OCI-M2 (cell line): ENCODE results near the gene BMP8A.
"Not testable (repeated sequence)": the region's sequence is repeated elsewhere in the genome, so short reads cannot be mapped to it uniquely, and the experiment has no call there.

Experiments
- DNase-seq: peaks from one replicate; lab custom pipeline; 2025; ENCODE audit not compliant: unreplicated experiment; lab: John Stamatoyannopoulos, UW

Gene BMP8A, protein sequence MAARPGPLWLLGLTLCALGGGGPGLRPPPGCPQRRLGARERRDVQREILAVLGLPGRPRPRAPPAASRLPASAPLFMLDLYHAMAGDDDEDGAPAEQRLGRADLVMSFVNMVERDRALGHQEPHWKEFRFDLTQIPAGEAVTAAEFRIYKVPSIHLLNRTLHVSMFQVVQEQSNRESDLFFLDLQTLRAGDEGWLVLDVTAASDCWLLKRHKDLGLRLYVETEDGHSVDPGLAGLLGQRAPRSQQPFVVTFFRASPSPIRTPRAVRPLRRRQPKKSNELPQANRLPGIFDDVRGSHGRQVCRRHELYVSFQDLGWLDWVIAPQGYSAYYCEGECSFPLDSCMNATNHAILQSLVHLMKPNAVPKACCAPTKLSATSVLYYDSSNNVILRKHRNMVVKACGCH

DNA sequence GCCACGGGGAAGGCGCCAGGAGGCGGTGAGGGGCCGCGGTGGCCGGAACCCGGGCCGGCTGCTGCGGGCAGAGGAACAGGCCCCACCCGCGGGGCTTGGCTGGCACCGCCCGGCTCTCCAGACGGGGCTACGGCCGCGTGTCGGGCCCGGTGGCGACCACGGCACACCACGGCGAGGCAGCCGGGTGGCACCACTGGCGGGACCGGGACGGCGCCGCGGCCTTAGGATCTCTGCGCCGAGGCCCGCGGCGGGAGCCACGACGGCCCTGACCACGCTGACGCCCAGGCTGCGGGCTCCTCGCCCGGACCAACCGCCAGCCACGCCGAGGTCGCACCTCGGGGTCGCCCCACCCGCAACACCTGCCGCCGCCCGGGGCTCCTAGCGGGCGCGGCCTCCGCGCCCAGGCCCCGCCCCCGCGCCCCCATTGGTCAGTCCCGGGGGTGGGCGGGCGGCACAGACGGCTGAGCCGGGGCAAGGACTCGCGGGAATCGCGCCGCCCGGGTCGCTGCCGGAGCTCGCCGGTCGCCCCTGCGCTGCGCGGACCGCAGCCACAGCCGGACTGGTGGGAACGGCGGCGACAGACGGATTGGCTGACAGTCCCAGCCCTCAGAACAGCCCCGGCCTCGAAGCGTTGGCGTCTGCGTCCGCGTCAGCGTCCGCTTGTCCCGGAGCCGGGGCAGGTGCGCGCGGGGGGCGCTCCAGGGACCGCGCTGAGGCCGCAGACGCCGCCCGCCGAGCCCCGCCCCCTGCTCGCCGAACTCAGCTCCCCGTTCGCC is at the start of gene BMP8A:
Gene BMP8A (plus strand): TSS at position 491 of the 776 bp plus-strand sequence. CDS start 356 bp downstream, outside the sequence.
- DNase-seq = no peak

DNA sequence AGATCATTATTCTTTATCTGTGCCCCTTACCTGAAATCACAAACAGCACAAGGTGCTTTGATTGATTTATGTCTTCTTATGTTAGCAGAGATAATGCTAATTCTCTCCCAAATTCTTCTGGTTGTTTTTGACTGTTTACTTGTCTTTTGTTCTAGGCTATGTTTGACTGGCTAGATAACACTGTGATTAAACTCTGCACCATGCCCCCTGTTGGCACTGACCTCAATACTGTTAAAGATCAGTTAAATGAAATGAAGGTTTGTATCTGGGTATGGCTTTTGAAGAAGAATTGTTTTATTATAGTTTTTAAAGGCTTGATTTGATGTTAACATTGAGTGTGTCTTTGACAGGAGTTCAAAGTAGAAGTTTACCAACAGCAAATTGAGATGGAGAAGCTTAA is 49.6 kb upstream of the BMP8A start:
- no peak for DNase-seq

DNA sequence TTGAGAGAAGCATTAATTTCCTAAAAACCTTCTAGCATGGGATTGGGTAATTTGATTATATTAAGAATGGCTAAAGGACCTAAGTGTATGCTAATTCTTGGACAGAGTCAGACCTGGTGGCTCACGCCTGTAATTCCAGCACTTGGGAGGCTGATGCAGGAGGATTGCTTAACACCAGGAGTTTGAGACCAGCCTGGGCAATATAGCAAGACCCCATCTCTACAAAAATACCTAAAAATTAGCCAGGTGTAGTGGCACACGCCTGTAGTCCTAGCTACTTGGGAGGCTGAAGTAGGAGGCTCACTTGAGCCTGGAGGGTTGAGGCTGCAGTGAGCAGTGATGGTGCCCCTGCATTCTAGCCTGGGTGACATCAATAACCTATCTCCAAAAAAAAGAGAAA is 45.9 kb upstream of the BMP8A start:
- no peak for DNase-seq

DNA sequence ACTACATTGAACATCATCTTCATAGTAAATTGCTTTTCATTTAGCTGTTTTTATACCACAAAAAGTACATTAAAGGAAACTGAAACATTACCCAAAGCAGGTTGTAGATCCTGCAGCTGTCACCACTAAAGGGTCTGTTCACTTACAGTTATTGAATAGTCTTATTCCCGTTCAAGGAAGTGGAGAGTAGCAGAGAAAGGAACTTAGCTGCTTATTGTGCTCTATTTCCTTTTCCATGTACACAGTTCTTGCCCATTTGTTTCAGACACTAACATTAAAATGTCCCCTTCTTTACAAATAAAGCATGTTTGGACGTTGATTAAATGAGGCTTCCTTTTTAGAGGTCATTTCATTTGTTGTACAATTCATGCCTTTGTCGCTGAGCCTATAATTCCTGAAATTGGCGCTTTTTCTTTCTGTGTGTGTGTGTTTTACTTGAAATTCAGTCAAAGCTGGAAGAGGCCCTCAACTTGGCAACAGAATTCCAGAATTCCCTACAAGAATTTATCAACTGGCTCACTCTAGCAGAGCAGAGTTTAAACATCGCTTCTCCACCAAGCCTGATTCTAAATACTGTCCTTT is 44.4 kb upstream of the BMP8A start:
- no peak for DNase-seq

DNA sequence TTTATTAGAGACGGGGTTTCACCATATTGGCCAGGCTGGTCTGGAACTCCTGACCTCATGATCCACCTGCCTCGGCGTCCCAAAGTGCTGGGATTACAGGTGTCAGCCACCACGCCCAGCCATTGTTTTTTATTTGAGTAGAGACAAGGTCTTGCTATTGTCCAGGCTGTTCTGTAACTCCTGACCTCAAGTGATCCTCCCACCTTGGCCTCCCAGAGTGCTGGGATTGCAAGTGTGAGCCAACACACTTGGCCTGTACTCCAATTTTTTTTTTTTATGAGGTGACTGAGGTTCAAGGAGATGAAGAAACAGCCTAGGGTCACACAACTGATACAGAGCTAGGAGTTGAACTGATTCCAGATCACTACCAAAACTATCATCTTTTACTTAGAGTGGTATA is 41.4 kb upstream of the BMP8A start:
- not testable (repeated sequence) for DNase-seq

DNA sequence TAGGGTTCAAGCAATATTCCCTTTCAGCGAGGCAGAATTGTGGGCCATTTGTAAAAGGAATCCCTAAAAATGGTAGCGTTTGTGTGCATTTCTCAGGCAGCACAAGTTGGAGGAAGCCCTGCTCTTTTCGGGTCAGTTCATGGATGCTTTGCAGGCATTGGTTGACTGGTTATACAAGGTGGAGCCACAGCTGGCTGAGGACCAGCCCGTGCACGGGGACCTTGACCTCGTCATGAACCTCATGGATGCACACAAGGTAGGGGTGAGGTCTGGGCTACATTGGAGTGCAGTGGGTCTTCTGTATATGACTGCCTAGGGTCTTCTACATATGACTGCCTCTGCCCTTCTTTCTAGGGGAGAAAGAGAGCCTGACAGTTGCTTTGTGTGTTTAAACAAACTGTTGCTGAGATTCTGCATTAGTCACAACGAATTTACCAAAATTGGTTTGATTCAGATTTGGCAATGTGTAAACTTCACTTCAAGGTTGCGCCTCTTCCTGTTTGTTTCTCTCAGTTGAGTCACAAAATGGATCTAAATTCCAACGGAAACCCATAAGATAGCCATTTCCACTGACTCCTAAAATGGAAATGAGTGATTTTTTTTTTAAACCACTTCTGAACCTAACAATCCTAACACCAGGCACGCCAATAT is 40.4 kb upstream of the BMP8A start:
- DNase-seq = no peak

DNA sequence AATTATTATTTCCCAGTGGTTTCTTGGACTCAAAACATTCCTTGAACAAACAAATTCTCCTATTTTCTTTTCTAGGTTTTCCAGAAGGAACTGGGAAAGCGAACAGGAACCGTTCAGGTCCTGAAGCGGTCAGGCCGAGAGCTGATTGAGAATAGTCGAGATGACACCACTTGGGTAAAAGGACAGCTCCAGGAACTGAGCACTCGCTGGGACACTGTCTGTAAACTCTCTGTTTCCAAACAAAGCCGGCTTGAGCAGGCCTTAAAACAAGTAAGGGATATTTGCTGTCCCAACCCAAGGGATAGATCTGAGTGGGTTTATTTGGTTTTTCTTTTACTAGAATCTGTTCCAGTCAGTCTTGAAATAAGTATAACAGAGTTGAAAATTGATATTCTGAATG is 39.4 kb upstream of the BMP8A start:
- DNase-seq = no peak

DNA sequence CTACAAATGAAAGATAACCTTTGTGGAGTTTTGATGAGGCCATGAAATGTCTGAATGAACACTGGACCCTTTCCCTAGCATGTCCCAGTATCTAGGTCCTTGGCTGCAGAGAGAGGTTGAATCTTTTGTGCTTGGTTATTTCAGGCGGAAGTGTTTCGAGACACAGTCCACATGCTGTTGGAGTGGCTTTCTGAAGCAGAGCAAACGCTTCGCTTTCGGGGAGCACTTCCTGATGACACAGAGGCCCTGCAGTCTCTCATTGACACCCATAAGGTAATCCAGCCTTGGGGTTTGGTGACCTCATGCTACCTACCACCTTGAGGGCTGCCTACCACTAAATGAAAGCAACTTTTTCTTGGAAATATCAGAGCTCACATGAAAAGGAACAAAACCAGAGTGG is 38.9 kb upstream of the BMP8A start:
- no peak for DNase-seq

DNA sequence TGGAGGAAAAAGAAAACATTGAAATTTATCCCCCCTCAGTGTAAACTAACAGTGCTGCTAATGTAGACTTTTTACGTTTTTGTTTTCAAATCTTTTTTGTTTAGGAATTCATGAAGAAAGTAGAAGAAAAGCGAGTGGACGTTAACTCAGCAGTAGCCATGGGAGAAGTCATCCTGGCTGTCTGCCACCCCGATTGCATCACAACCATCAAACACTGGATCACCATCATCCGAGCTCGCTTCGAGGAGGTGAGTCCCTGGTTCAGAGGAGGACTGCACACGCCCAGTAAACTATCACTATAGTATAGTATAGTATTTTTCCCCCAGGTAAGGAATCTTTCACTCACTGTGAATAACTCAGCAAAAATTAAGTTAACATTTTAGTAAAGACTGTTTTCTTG is 37.8 kb upstream of the BMP8A start:
- no peak for DNase-seq

DNA sequence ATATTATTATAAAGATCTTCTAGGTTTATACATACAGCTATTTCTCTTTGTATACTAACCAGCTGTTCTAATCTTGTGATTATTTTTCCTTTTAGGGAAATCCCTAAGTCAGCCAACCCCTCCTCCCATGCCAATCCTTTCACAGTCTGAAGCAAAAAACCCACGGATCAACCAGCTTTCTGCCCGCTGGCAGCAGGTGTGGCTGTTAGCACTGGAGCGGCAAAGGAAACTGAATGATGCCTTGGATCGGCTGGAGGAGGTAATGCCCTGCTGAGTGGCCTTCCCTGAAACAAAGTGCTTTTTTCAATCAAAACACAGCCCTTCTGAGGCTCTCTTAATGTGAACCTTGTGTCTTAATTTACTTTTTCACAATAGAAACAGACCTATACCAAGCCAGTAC is 32.4 kb upstream of the BMP8A start:
- no peak for DNase-seq

DNA sequence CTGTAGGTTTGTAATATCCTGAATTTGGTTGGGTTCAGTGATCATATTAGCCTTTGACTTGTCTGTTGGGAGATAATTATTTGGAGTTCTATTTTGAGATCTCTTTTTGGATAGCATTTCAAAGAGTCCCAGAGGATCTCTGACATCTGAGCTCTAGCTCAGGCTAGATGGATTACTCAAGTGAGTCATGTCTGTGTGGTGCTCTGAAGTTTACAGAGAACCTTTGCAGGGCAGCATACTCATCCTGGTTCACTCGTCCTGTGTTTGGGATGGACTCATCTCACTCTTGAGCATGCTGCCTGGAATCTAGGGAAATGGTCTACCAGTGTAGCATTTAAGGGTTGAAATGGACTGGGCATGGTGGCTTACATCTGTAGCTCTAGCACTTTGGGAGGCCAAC is 29.4 kb upstream of the BMP8A start:
- no peak for DNase-seq

DNA sequence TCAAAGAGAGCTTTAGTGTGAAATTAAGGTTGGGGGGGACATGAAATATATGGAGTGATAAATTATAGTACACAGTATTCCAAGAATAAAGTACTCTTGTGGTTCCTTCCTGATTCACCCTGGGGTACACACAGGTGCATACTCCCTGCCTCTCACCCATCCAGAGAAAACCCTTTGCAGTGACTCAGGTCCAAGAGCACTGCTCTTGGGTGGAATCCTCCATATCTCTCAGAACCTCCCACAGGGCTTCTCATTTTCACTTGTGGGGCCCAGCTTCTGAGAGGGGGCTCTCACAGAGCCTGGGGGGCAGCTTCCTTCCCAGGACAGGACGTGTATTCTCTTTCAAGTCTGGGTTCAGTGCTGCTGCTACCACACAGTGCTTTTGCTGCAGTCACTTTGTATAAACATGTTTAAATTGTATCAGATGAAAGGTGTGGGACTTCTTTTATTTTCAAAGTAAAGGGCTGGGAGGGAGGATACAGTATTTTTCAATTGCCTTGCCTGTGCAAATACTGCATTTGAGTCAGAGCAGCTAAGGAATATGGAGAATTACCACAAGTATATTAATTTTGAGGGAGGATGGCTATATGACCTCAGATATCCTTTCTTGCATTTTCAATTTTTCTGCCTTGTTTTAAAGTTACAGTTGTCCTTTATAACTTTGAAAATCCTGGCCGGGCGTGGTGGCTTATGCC is 24.9 kb upstream of the BMP8A start:
- no peak for DNase-seq

DNA sequence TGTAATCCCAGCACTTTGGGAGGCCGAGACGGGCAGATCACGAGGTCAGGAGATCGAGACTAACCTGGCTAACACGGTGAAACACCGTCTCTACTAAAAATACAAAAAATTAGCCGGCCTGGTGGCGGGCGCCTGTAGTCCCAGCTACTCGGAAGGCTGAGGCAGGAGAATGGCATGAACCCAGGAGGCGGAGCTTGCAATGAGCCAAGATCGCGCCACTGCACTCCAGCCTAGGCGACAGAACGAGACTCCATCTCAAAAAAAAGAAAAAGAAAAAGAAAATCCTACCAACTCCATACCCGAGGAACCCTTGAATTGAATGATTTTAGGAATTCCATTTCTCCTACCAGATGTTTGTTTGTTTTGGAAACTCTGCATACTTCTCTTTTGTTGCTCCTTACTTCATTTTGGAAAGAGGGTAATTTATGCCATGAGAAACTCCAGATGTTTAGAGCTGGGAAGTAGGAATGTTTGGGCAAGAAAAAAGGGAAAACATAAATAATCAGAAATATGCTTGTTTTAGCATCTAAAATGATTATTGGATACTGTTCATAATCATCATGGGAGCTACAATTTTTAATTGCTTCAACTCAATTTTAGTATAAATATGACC is 24.2 kb upstream of the BMP8A start:
- not testable (repeated sequence) for DNase-seq

DNA sequence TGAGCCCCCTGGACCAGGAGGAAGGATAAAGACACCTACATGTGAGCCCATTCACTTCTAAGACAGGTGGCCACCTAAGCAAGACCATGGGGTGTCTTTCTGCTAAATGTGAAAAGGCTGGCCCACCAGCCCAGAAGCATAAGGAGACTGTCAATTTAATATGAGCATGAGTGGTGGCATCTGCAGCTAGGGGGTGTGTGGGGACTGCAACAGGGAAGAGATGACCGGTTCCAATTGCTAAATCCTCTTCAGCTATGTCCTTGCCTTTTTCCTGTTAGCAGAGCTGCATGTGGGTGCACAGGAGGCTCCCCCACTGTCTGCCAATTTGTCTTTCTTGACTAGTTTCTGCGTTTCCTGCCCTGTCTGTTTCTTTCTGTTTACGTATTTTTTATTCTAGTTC is 22.3 kb upstream of the BMP8A start:
- no peak for DNase-seq

DNA sequence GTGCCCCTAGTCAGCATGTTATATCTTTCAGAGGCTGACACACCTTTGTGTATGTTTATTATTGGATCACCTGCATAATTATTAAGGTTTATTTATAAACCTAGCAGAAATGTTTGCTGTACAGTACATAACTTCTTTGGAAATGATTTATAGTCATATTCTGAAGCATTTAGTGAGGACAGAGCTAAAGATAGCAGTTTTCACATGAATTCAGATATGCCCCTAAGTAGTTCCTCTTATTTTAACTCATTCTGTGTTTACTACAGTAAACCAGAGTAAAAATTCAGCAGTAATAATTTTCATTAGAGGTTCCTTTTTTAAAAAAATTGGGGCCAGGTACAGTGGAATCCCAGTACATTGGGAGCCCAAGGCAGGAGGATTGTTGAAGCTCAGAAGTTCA is 21.4 kb upstream of the BMP8A start:
- DNase-seq = no peak

DNA sequence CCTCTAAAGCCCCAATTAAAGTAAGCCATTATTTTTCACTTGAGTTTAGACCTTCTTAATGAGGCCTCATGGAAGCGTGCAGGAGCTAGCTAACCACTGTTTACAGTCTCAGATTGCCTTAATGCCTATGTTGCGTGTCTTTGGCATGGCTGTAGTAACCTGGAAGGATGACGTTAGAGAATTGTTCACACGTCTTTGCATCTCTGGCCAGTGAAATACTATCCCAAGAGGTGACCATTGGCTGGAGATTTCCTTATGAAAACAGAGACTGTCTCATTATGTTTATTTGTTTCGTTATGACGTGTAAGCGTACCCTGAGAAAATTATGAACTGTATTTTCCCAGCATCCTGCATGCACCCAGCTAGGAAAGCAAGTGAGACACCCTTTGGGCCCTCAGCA is 18.6 kb upstream of the BMP8A start:
- DNase-seq = no peak

DNA sequence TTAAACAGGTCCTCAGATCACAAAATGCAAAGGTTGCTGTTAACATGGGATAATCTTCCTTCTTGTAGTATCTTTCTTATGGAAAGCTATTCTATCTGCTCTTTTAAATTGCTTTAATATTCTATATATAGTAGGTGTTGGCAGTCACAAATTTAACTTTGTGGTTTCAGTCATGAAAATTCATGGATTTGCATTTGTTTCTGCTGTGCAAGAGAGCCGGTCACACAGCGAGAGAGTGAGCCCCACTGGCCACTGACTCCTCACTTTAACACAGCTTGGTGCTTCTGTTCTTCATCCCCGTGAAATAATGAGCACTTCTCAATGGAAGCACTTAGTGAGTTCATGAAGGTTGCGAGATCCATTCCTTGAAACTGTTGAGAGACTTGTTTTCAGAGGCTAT is 18.1 kb upstream of the BMP8A start:
- DNase-seq = no peak

DNA sequence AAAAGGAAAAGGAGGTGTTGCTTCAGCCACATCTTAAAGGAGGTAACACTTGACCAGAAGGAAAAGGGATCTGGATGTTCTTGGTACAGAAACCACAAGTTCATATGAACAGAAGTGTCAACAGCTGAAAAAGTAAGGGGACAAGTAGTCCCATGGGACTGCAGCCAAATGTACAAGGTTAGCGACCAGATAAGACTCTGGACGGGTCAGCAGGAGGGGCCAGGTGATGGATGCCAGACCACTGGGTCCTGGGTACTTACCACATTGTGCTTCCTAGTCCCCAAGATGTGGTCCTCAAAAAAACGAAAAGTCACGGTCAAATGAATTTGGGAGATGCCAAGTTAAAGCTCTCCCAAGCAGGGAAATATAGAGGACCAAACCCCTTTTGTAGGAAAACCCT is 16.6 kb upstream of the BMP8A start:
- DNase-seq = no peak

DNA sequence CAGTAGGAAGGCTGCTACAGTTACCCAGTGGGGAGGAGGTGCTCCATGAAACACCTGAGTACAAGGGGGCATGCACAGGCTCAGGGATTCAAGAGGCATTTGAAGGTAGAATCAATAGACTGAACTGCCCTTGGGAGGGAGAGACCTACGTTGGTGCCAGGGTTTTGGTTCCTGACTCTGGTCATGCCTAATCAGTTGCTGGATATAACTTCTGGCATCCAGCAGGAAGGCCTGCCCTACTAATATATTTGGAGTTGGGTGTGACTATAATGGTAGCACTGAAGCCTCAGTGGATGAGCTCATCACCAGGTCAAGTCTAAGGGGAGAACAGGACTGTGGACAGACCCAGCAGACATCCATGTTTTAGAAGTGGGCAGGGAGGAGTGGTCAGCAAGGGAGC is 15.9 kb upstream of the BMP8A start:
- not testable (repeated sequence) for DNase-seq

DNA sequence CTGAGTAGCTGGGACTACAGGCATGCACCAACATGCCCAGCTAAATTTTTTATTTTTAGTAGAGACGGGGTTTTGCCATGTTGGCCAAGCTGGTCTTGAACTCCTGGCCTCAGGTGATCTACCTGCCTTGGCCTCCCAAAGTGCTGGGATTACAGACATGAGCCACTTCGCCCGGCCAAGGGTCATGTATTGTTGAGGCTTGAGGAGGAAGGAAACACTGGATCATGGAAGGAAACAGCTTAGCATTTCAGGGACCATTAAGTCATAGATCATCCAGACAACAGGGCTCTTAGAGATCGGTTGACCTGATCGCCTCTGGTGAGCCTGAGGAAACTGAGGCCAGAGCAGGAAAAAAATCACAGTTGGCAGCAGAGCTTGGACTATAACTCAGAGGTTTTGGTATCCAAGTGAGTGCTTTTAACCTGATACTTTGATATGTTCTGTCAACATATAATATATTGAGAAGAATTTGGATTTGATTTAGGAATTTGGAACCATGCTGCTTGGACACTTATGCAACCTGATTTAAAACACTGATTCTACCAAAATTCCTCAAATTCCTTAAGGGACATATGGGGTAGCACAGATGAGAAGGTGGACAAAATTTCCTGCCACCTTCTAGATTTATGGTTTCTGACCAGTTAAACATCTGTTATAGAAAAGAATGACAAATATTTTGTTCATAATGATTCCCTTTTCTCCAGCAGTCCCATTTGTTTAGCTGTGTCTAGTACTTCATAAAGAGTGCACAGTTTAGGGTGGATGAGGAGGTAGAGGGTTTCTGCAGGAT is 13.1 kb upstream of the BMP8A start:
- DNase-seq = no peak
